ENCODE data around the gene ZSWIM5. TPM values are rescaled to one million over a fixed set of nuclear protein-coding genes. Genes with fewer than 3 reads are reported as not detected.

The ZSWIM5 gene
- total and polyA plus RNA-seq, 9 of the 15 experiments (the other 6 are each of a cell fraction or from before 2014, with no cell fraction given): under 0.01 to 0.07 (median 0.03) TPM; not detected in 3

DNA sequence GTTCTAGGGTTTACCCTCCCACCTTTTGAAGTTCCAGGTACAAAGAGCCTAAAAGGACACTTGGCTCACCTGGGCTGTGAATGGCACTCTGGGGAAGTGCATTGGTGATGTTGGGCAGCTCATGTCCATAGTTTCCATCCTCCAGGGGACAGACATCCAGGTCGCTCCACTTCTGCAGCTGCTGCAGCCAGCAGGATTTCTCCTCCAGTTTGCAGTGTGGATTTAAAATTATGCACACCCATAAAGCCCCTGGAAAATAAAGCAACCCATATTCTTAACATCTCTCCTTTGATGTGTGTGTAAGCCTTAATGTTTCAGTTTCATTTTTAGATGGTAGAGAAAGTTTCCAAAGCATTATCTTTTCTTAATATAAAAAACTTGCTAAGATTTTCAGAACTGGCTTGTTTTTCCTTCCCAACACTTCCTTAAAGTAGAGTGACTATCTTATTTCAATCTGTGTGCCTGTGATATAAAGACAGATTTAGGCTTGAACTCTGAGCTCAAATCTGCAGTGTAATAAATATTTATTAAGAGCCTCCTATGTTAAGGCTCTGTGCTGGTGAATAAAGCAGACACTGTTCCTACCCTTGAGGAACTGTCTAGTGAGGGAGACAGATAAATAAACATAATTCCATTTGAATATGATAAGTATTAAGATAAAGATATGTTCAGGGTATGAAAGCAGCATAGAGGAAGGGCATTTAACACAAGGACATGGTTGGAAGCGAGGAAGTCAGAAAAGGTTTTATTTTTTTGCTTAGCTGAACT is 155.2 kb downstream of the ZSWIM5 start:
- in situ Hi-C loops (cut with MboI): no loop called here
- POLR2A ChIA-PET: interaction anchor here (1.0 to 1.4 kb wide), 3 partner anchors 10 to 39 kb away, joined by 3 to 4 read pairs (median 4); partner anchors contain the start of gene UROD
- no TSS peak for BruUV-seq (replicated peaks)
- H3K9ac ChIP-seq (ENCODE audit: insufficient read depth in 1 of 2, low read depth in 2 of 2, low read length in 2 of 2): no peak overlapping the region
- intact Hi-C loops (cut with micrococcal nuclease): no loop called here
- WGBS (ENCODE audit: insufficient coverage, low coverage, missing lambda C conversion rate): 0% methylated on average over 2 of the region's 2 CpGs
- peaks cover 39 to 45% of the 10 kb centered on the region in 2 experiments; a peak in 4 of 5 replicates for H3K27me3 ChIP-seq (ENCODE audit: control insufficient read depth in 2 of 2, insufficient read depth in 2 of 2, low read length in 2 of 2)
- H4K20me1 ChIP-seq (replicated peaks; ENCODE audit: control insufficient read depth, insufficient read depth, low read length): no peaks in the 10 kb centered on the region
- no peaks in the 10 kb centered on the region for H3K9me3 ChIP-seq (replicated peaks; ENCODE audit: control insufficient read depth, insufficient read depth, low read depth, low read length)
- CTCF ChIA-PET (ENCODE audit: low intra/inter-chr PET ratio): no interaction called here
- ATAC-seq: no peak
- H3K4me3 ChIP-seq: no peak overlapping the region
- no peaks in the 10 kb centered on the region for H3K79me2 ChIP-seq (ENCODE audit: control insufficient read depth, insufficient read depth, low read length)
- H3K4me1 ChIP-seq (replicated peaks in 1 of 2; ENCODE audit: control insufficient read depth in 2 of 2, insufficient read depth in 2 of 2, low read length in 2 of 2): no peaks in the 10 kb centered on the region
- no peak overlapping the region for H3K4me2 ChIP-seq (ENCODE audit: insufficient read depth, low read length)
- no peaks in the 10 kb centered on the region for H3K36me3 ChIP-seq (ENCODE audit: control insufficient read depth, insufficient read depth, low read length)
- H3K9me1 ChIP-seq (ENCODE audit: control insufficient read depth, insufficient read depth, low read length): no peaks in the 10 kb centered on the region
- TF ChIP-seq, protein P1, sequence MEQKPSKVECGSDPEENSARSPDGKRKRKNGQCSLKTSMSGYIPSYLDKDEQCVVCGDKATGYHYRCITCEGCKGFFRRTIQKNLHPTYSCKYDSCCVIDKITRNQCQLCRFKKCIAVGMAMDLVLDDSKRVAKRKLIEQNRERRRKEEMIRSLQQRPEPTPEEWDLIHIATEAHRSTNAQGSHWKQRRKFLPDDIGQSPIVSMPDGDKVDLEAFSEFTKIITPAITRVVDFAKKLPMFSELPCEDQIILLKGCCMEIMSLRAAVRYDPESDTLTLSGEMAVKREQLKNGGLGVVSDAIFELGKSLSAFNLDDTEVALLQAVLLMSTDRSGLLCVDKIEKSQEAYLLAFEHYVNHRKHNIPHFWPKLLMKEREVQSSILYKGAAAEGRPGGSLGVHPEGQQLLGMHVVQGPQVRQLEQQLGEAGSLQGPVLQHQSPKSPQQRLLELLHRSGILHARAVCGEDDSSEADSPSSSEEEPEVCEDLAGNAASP (IDR thresholded peaks at IDR 0.05): no peak
- no peak overlapping the region for H3K27ac ChIP-seq (ENCODE audit: extremely low read depth, low read depth, low read length)
- DNase-seq (ENCODE audit: extremely low read depth in 1 of 4, low spot score in 3 of 4): no peak
- H2AFZ ChIP-seq (ENCODE audit: low read depth, low read length): no peak overlapping the region
- no peak for FAIRE-seq

DNA sequence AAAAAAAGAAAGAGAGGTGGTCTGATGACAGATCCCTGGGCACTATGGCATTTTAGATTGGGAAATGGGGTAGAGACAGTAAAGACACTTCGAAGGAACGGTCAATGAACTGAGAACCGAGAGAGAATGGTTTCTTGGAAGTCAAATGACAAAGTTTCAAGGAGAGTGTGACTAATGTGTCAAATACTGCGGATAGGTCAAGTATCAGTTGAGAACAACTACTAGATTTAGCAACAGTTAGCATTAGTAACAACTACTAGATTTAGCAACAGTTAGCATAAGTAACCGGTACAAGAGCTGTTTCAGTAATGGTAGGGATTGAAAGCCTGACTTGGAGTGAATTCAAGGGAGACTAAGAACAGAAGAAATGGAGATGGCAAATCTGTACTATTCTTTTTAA is 159.4 kb downstream of the ZSWIM5 start:
- CTCF ChIA-PET (ENCODE audit: low intra/inter-chr PET ratio): no interaction called here
- no TSS peak for BruUV-seq (replicated peaks)
- no peak for FAIRE-seq
- no peaks in the 10 kb centered on the region for H3K36me3 ChIP-seq (ENCODE audit: control insufficient read depth, insufficient read depth, low read length)
- in situ Hi-C loops (cut with MboI) (no loop called here), intact Hi-C loops (cut with micrococcal nuclease) (no loop called here)
- H3K4me2 ChIP-seq (ENCODE audit: insufficient read depth, low read length): no peak overlapping the region
- POLR2A ChIA-PET: no interaction called here
- ATAC-seq: no peak
- no peak overlapping the region for H3K4me3 ChIP-seq
- no peak for DNase-seq (ENCODE audit: extremely low read depth in 1 of 4, low spot score in 3 of 4)
- no peaks in the 10 kb centered on the region for H3K79me2 ChIP-seq (ENCODE audit: control insufficient read depth, insufficient read depth, low read length)
- 1% methylated on average over 5 of the region's 5 CpGs for WGBS (ENCODE audit: insufficient coverage, low coverage, missing lambda C conversion rate)
- H4K20me1 ChIP-seq (replicated peaks; ENCODE audit: control insufficient read depth, insufficient read depth, low read length): no peaks in the 10 kb centered on the region
- H3K9me1 ChIP-seq (ENCODE audit: control insufficient read depth, insufficient read depth, low read length): no peaks in the 10 kb centered on the region
- H3K27me3 ChIP-seq (ENCODE audit: control insufficient read depth in 2 of 2, insufficient read depth in 2 of 2, low read length in 2 of 2): peaks cover 27 to 30% of the 10 kb centered on the region in 2 experiments; a peak in 4 of 5 replicates
- no peaks in the 10 kb centered on the region for H3K9me3 ChIP-seq (replicated peaks; ENCODE audit: control insufficient read depth, insufficient read depth, low read depth, low read length)
- H2AFZ ChIP-seq (ENCODE audit: low read depth, low read length): no peak overlapping the region
- no peaks in the 10 kb centered on the region for H3K4me1 ChIP-seq (replicated peaks in 1 of 2; ENCODE audit: control insufficient read depth in 2 of 2, insufficient read depth in 2 of 2, low read length in 2 of 2)
- H3K27ac ChIP-seq (ENCODE audit: extremely low read depth, low read depth, low read length): no peak overlapping the region
- H3K9ac ChIP-seq (ENCODE audit: insufficient read depth in 1 of 2, low read depth in 2 of 2, low read length in 2 of 2): no peak overlapping the region
- TF ChIP-seq RBM22 (IDR thresholded peaks at IDR 0.05; ENCODE audit: low read depth, low read length, poor library complexity, severe bottlenecking) (no peak), CEBPG (CRISPR knock-in tag; IDR thresholded peaks at IDR 0.05) (no peak), CEBPG (tag; conservative IDR thresholded peaks at IDR 0.05 in 1 of 2, IDR thresholded peaks at IDR 0.05 in 1 of 2) (0 out of 4 replicates have a peak, but pooled peaks of 1 of the 2 experiments have one; percentile 21)
- TF ChIP-seq, protein P2, sequence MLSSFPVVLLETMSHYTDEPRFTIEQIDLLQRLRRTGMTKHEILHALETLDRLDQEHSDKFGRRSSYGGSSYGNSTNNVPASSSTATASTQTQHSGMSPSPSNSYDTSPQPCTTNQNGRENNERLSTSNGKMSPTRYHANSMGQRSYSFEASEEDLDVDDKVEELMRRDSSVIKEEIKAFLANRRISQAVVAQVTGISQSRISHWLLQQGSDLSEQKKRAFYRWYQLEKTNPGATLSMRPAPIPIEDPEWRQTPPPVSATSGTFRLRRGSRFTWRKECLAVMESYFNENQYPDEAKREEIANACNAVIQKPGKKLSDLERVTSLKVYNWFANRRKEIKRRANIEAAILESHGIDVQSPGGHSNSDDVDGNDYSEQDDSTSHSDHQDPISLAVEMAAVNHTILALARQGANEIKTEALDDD (IDR thresholded peaks at IDR 0.05): peak; percentile 76
